ENCODE data around the gene PDP2. TPM values are rescaled to one million over a fixed set of nuclear protein-coding genes. Genes with fewer than 3 reads are reported as not detected.
A peak's percentile ranks its signal among the peaks of the same experiment; 100 is the strongest.

The PDP2 gene
- total and polyA plus RNA-seq, 9 of the 15 experiments (the other 6 are each of a cell fraction or from before 2014, with no cell fraction given) = 2.5 to 24.3 (median 7.2) TPM

- TF ChIP-seq E2F6 (IDR thresholded peaks at IDR 0.05; ENCODE audit: borderline replicate concordance in 1 of 2, extremely low read depth in 1 of 2, insufficient read depth in 1 of 2, insufficient read length in 1 of 2, low read depth in 1 of 2, low read length in 1 of 2, poor library complexity in 1 of 2, severe bottlenecking in 1 of 2) = peak in 1 of 2 experiments; percentile 14
- TF ChIP-seq SMARCA4 (IDR thresholded peaks at IDR 0.05) = no peak
- no peak for TF ChIP-seq SRSF3 (IDR thresholded peaks at IDR 0.05; ENCODE audit: insufficient read depth, low read length)
- TF ChIP-seq ZNF717 (CRISPR knock-in tag; IDR thresholded peaks at IDR 0.05) = no peak
- TF ChIP-seq STAT6 (CRISPR knock-in tag; IDR thresholded peaks at IDR 0.05) = no peak
- TF ChIP-seq GTF3C2 (IDR thresholded peaks at IDR 0.05; ENCODE audit: borderline replicate concordance, extremely low read depth, insufficient read length) = peak; percentile 7
- TF ChIP-seq L3MBTL2 (IDR thresholded peaks at IDR 0.05) = peak; percentile 59; the same call in 1 of the 2 replicates
- TF ChIP-seq MCM7 (IDR thresholded peaks at IDR 0.05) = no peak
- no peak for TF ChIP-seq SMARCE1 (IDR thresholded peaks at IDR 0.05)
- TF ChIP-seq ATF7 (IDR thresholded peaks at IDR 0.05) = peak; percentile 54; the same call in 1 of the 2 replicates
- peak; percentile 38; the same call in 1 of the 2 replicates for TF ChIP-seq DPF2 (IDR thresholded peaks at IDR 0.05)
- TF ChIP-seq EHMT2 (IDR thresholded peaks at IDR 0.05) = 0 out of 2 replicates have a peak, but pooled peaks have one; percentile 7
- peak in 1 of 2 experiments; percentile 68; a peak in 1 of 4 replicates for TF ChIP-seq MAZ (CRISPR knock-in tag; conservative IDR thresholded peaks at IDR 0.05 in 1 of 2, IDR thresholded peaks at IDR 0.05 in 1 of 2)
- TF ChIP-seq ZNF668 (CRISPR knock-in tag; IDR thresholded peaks at IDR 0.05) = no peak
- TF ChIP-seq CTCF (IDR thresholded peaks at IDR 0.05 in 2 of 3, conservative IDR thresholded peaks at IDR 0.05 in 1 of 3; ENCODE audit: insufficient read depth in 2 of 3, low read depth in 1 of 3, low read length in 3 of 3) = no peak
- TF ChIP-seq FOXK2 (conservative IDR thresholded peaks at IDR 0.05 in 1 of 2, IDR thresholded peaks at IDR 0.05 in 1 of 2; ENCODE audit: low read depth in 2 of 2) = peak in 1 of 2 experiments; percentile 50; a peak in 1 of 4 replicates
- TF ChIP-seq FOXJ2 (tag; IDR thresholded peaks at IDR 0.05) = peak; percentile 83
- no peak for TF ChIP-seq CAMTA2 (CRISPR knock-in tag; conservative IDR thresholded peaks at IDR 0.05)
Measured at GRCh38 chr16:66905633-66906539, 25.6 kb downstream of the PDP2 start (continued).

Data from K562 (cell line).